ENCODE results near the gene NR1H4.
"Not testable (repeated sequence)": the region's sequence is repeated elsewhere in the genome, so short reads cannot be mapped to it uniquely, and the experiment has no call there.

Gene NR1H4

GRCh38 chr12:100579844-100580243 is 106.2 kb downstream of the NR1H4 start:
- TF ChIP-seq, protein P1, sequence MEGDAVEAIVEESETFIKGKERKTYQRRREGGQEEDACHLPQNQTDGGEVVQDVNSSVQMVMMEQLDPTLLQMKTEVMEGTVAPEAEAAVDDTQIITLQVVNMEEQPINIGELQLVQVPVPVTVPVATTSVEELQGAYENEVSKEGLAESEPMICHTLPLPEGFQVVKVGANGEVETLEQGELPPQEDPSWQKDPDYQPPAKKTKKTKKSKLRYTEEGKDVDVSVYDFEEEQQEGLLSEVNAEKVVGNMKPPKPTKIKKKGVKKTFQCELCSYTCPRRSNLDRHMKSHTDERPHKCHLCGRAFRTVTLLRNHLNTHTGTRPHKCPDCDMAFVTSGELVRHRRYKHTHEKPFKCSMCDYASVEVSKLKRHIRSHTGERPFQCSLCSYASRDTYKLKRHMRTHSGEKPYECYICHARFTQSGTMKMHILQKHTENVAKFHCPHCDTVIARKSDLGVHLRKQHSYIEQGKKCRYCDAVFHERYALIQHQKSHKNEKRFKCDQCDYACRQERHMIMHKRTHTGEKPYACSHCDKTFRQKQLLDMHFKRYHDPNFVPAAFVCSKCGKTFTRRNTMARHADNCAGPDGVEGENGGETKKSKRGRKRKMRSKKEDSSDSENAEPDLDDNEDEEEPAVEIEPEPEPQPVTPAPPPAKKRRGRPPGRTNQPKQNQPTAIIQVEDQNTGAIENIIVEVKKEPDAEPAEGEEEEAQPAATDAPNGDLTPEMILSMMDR (IDR thresholded peaks at IDR 0.05; ENCODE audit: low read depth, low read length, missing control alignments), result no peak
- no peak overlapping the region for H3K27ac ChIP-seq
- in situ Hi-C loops (cut with HindIII; ENCODE audit: low pct_ligation_motif_present, low sequenced_read_pairs), result no loop called here
- no peak overlapping the region for H3K4me3 ChIP-seq (ENCODE audit: low read depth, low read length)
- H3K27me3 ChIP-seq (replicated peaks), result no peaks in the 10 kb centered on the region
- H3K36me3 ChIP-seq (replicated peaks), result no peaks in the 10 kb centered on the region
- DNase-seq, result no peak

GRCh38 chr12:100584256-100584655 is 110.6 kb downstream of the NR1H4 start:
- DNase-seq, result no peak
- H3K36me3 ChIP-seq (replicated peaks), result no peaks in the 10 kb centered on the region
- H3K4me3 ChIP-seq (ENCODE audit: low read depth, low read length), result no peak overlapping the region
- H3K27ac ChIP-seq, result no peak overlapping the region
- TF ChIP-seq, protein P1 (IDR thresholded peaks at IDR 0.05; ENCODE audit: low read depth, low read length, missing control alignments), result no peak
- in situ Hi-C loops (cut with HindIII; ENCODE audit: low pct_ligation_motif_present, low sequenced_read_pairs), result no loop called here
- no peaks in the 10 kb centered on the region for H3K27me3 ChIP-seq (replicated peaks)

GRCh38 chr12:100591979-100592378 is 118.3 kb downstream of the NR1H4 start:
- H3K27me3 ChIP-seq (replicated peaks), result no peaks in the 10 kb centered on the region
- no peak overlapping the region for H3K4me3 ChIP-seq (ENCODE audit: low read depth, low read length)
- DNase-seq, result no peak
- TF ChIP-seq, protein P1 (IDR thresholded peaks at IDR 0.05; ENCODE audit: low read depth, low read length, missing control alignments), result no peak
- no peaks in the 10 kb centered on the region for H3K36me3 ChIP-seq (replicated peaks)
- H3K27ac ChIP-seq, result no peak overlapping the region
- in situ Hi-C loops (cut with HindIII; ENCODE audit: low pct_ligation_motif_present, low sequenced_read_pairs), result no loop called here

- DNase-seq, result peak; percentile 7
- TF ChIP-seq, protein P1 (IDR thresholded peaks at IDR 0.05; ENCODE audit: low read depth, low read length, missing control alignments), result no peak
- Histone ChIP-seq H3K27me3 (replicated peaks) (no peaks in the 10 kb centered on the region), H3K27ac (no peak overlapping the region), H3K36me3 (replicated peaks) (no peaks in the 10 kb centered on the region), H3K4me3 (ENCODE audit: low read depth, low read length) (no peak overlapping the region)
- in situ Hi-C loops (cut with HindIII; ENCODE audit: low pct_ligation_motif_present, low sequenced_read_pairs), result no loop called here
Measured at GRCh38 chr12:100593490-100593889, 119.8 kb downstream of the NR1H4 start.

- no peaks in the 10 kb centered on the region for H3K36me3 ChIP-seq (replicated peaks)
- no peak overlapping the region for H3K4me3 ChIP-seq (ENCODE audit: low read depth, low read length)
- H3K27ac ChIP-seq, result no peak overlapping the region
- TF ChIP-seq, protein P1 (IDR thresholded peaks at IDR 0.05; ENCODE audit: low read depth, low read length, missing control alignments), result no peak
- in situ Hi-C loops (cut with HindIII; ENCODE audit: low pct_ligation_motif_present, low sequenced_read_pairs), result no loop called here
- no peaks in the 10 kb centered on the region for H3K27me3 ChIP-seq (replicated peaks)
- no peak for DNase-seq
Measured at GRCh38 chr12:100601626-100602025, 128.0 kb downstream of the NR1H4 start.

GRCh38 chr12:100602997-100603396 is 129.3 kb downstream of the NR1H4 start:
- H3K27ac ChIP-seq; in situ Hi-C loops (cut with HindIII; ENCODE audit: low pct_ligation_motif_present, low sequenced_read_pairs); H3K27me3 ChIP-seq (replicated peaks); DNase-seq; H3K4me3 ChIP-seq (ENCODE audit: low read depth, low read length); H3K36me3 ChIP-seq (replicated peaks): not testable (repeated sequence)
